Liver (tissue), 3 donors: ENCODE measurements around the gene LENEP.

ENCODE experiments used
- EGR1 ChIP-seq, 2 donors: IDR thresholded peaks; 2 replicates each; pipeline ENCODE4 v1.6.1; 2016 to 2018; ENCODE audit warnings: antibody characterized with exemption in 2 of 2, low read depth in 2 of 2
- GABPA ChIP-seq, 2 donors: IDR thresholded peaks in 1 of 2; conservative IDR thresholded peaks in 1 of 2; 2 replicates each; pipeline ENCODE4 v1.6.1; 2016; ENCODE audit warnings: antibody characterized with exemption in 2 of 2, mild to moderate bottlenecking in 1 of 2, moderate library complexity in 1 of 2
- RAD21 ChIP-seq, 2 donors: IDR thresholded peaks; 2 replicates each; pipeline ENCODE4 v1.6.1; 2016; ENCODE audit warnings: antibody characterized with exemption in 2 of 2, mild to moderate bottlenecking in 2 of 2
- RXRA ChIP-seq, 2 donors: IDR thresholded peaks; 2 replicates each; pipeline ENCODE4 v1.6.1; 2017 to 2018; ENCODE audit warnings: antibody characterized with exemption in 2 of 2, mild to moderate bottlenecking in 1 of 2
- YY1 ChIP-seq: IDR thresholded peaks from 2 replicates; pipeline ENCODE4 v1.6.1; 2016; ENCODE audit warnings: antibody characterized with exemption, mild to moderate bottlenecking
- TF ChIP-seq, protein P1 (sequence below): fragments of 150-350 bp; IDR thresholded peaks from 2 replicates; pipeline ENCODE4 v1.5.1; 2017; ENCODE audit warnings: improper control_type of control experiment, low read depth, low read length; ENCODE audit not compliant: missing input control
- TF ChIP-seq, protein P2 (sequence below): IDR thresholded peaks from 2 replicates; pipeline ENCODE4 v1.6.1; 2016; ENCODE audit warnings: antibody characterized with exemption
- TF ChIP-seq, protein P3 (sequence below): IDR thresholded peaks from 2 replicates; pipeline ENCODE4 v1.6.1; 2016; ENCODE audit warnings: antibody characterized with exemption, mild to moderate bottlenecking
- donor health status: healthy.
- donor health status: healthy.

DNA sequence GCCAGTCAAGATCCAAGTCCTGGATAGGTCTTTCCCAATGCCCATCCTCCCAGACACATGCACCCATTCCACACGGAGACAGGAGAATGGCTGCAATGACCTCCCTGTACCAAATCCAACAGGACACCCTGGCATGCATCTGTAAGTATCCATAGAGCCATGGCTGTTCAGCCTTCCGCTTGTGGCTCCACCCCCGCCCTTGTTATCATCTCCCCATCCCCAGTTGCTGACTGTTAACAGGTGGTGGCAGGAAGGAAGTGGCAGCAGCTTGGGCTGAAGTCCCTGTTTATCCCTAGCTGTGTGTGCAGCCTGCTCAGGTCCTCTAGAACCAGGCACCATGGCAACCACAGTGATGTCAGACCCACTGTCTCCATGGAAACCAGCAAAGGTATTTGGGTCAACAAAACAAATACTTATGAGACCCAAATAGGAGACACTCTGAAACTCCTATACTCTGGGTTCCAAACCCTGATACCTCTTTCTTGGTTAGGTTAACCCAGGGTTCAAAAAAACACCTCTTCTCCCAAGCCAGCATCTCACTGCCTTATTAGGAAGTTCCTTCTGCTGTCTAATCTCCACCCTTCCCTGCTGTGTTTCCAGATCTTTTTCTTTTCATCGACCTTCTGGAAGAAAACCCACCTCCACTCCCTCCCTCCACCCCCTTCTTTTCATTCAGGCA lies 38.2 kb upstream of the LENEP start:
- no peak for TF ChIP-seq EGR1 (IDR thresholded peaks at IDR 0.05; ENCODE audit: low read depth in 2 of 2)
- TF ChIP-seq, protein P1, sequence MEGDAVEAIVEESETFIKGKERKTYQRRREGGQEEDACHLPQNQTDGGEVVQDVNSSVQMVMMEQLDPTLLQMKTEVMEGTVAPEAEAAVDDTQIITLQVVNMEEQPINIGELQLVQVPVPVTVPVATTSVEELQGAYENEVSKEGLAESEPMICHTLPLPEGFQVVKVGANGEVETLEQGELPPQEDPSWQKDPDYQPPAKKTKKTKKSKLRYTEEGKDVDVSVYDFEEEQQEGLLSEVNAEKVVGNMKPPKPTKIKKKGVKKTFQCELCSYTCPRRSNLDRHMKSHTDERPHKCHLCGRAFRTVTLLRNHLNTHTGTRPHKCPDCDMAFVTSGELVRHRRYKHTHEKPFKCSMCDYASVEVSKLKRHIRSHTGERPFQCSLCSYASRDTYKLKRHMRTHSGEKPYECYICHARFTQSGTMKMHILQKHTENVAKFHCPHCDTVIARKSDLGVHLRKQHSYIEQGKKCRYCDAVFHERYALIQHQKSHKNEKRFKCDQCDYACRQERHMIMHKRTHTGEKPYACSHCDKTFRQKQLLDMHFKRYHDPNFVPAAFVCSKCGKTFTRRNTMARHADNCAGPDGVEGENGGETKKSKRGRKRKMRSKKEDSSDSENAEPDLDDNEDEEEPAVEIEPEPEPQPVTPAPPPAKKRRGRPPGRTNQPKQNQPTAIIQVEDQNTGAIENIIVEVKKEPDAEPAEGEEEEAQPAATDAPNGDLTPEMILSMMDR = no peak
- TF ChIP-seq GABPA (IDR thresholded peaks at IDR 0.05 in 1 of 2, conservative IDR thresholded peaks at IDR 0.05 in 1 of 2) = no peak
- TF ChIP-seq YY1 = no peak
- TF ChIP-seq RAD21 (IDR thresholded peaks at IDR 0.05) = no peak
- TF ChIP-seq, protein P2, sequence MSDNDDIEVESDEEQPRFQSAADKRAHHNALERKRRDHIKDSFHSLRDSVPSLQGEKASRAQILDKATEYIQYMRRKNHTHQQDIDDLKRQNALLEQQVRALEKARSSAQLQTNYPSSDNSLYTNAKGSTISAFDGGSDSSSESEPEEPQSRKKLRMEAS = no peak
- TF ChIP-seq RXRA (IDR thresholded peaks at IDR 0.05) = no peak
- TF ChIP-seq, protein P3, sequence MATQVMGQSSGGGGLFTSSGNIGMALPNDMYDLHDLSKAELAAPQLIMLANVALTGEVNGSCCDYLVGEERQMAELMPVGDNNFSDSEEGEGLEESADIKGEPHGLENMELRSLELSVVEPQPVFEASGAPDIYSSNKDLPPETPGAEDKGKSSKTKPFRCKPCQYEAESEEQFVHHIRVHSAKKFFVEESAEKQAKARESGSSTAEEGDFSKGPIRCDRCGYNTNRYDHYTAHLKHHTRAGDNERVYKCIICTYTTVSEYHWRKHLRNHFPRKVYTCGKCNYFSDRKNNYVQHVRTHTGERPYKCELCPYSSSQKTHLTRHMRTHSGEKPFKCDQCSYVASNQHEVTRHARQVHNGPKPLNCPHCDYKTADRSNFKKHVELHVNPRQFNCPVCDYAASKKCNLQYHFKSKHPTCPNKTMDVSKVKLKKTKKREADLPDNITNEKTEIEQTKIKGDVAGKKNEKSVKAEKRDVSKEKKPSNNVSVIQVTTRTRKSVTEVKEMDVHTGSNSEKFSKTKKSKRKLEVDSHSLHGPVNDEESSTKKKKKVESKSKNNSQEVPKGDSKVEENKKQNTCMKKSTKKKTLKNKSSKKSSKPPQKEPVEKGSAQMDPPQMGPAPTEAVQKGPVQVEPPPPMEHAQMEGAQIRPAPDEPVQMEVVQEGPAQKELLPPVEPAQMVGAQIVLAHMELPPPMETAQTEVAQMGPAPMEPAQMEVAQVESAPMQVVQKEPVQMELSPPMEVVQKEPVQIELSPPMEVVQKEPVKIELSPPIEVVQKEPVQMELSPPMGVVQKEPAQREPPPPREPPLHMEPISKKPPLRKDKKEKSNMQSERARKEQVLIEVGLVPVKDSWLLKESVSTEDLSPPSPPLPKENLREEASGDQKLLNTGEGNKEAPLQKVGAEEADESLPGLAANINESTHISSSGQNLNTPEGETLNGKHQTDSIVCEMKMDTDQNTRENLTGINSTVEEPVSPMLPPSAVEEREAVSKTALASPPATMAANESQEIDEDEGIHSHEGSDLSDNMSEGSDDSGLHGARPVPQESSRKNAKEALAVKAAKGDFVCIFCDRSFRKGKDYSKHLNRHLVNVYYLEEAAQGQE = no peak
